Stimulated activated CD4-positive, alpha-beta T cell treated with anti-CD3 and anti-CD28 coated beads, Interleukin-12 subunit alpha, Interleukin-12 subunit beta, amount 100 ng/mL, for 24 hours (primary cell): ENCODE results near the gene ONECUT2.
A peak's percentile ranks its signal among the peaks of the same experiment; 100 is the strongest.
"Not testable (repeated sequence)": the region's sequence is repeated elsewhere in the genome, so short reads cannot be mapped to it uniquely, and the experiment has no call there.

Experiments
- DNase-seq, 2 experiments: peaks; one replicate each; pipeline ENCODE4 v3.0.0-alpha.2; 2020; ENCODE audit warnings: low read depth in 2 of 2

The ONECUT2 gene

GRCh38 chr18:57434536-57435494, at the start of gene ONECUT2:
ONECUT2 (plus strand) TSS chr18:57435374; CDS start chr18:57435717, 343 bp downstream.
- peak; percentile 40 to 72 for DNase-seq

- DNase-seq: no peak
These were observed 45.9 kb upstream of the ONECUT2 start for GRCh38 chr18:57389271-57389670.

GRCh38 chr18:57390044-57390443, 45.1 kb upstream of the ONECUT2 start:
- no peak for DNase-seq

- not testable (repeated sequence) for DNase-seq
These were observed 40.4 kb upstream of the ONECUT2 start for GRCh38 chr18:57394749-57395148.

- not testable (repeated sequence) for DNase-seq
These were observed 38.3 kb upstream of the ONECUT2 start for GRCh38 chr18:57396831-57397230.

- no peak for DNase-seq
These were observed 37.6 kb upstream of the ONECUT2 start for GRCh38 chr18:57397440-57398132.

- no peak for DNase-seq
These were observed 30.8 kb upstream of the ONECUT2 start for GRCh38 chr18:57404345-57404744.

GRCh38 chr18:57409650-57410049, 25.5 kb upstream of the ONECUT2 start:
- no peak for DNase-seq

GRCh38 chr18:57410749-57411148, 24.4 kb upstream of the ONECUT2 start:
- DNase-seq: no peak

GRCh38 chr18:57416542-57416941, 18.6 kb upstream of the ONECUT2 start:
- DNase-seq: no peak

GRCh38 chr18:57422313-57422872, 12.8 kb upstream of the ONECUT2 start:
- DNase-seq: no peak

GRCh38 chr18:57423821-57424220, 11.4 kb upstream of the ONECUT2 start:
- DNase-seq: no peak

GRCh38 chr18:57425096-57425495, 10.1 kb upstream of the ONECUT2 start:
- no peak for DNase-seq

- no peak for DNase-seq
These were observed 9.0 kb upstream of the ONECUT2 start for GRCh38 chr18:57426187-57426586.

GRCh38 chr18:57427429-57428201, 7.6 kb upstream of the ONECUT2 start:
- no peak for DNase-seq

- no peak for DNase-seq
These were observed 6.7 kb upstream of the ONECUT2 start for GRCh38 chr18:57428221-57429150.

- no peak for DNase-seq
These were observed 5.8 kb upstream of the ONECUT2 start for GRCh38 chr18:57429167-57430078.

- no peak for DNase-seq
These were observed 4.8 kb upstream of the ONECUT2 start for GRCh38 chr18:57430079-57431001.
